Pons (tissue), 1 donor: ENCODE data around the gene ZNF662.

ENCODE experiments used
- DNase-seq: peaks from one replicate; pipeline ENCODE4 v3.0.0-alpha.2; 2016; ENCODE audit warnings: low spot score

ZNF662 gene

DNA sequence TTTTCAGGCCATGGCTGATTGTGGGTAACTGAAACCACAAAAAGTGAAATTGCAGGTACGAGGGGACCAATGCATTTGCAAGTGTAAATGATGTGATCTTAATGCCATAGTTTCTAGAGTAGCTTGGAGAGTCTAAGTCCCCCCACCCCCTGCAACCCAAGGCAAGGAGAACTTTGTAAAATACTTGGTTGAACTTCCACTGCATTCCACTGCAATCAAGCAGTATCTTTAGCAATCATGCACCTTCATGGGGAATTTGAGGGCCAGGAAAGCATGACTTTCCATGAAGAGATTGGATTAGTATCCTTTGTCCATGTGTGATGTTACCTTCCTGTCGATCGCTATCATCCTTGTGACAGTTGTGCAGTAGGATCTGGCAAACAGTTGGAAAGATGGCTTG lies 18.9 kb upstream of the ZNF662 start:
- DNase-seq, result no peak

DNA sequence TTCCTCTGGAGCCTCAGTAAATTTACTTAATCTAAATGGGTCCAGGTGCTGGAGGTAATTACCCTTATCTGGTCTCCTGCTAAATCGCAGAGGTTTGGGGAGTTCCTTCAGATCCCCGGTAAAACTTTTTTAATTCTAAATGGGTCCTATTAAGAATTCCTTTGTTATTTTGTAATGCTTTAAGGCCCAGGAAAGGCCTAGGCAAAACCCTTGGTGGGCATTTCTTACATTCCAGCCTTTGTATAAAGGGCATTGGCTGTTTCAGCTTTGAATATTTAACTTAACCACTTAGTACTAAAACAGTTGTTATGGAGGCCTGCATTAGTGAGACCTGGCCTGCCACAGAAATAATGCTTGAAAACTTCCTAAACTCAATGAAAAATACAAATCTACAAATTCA lies 14.9 kb upstream of the ZNF662 start:
- DNase-seq, result no peak

DNA sequence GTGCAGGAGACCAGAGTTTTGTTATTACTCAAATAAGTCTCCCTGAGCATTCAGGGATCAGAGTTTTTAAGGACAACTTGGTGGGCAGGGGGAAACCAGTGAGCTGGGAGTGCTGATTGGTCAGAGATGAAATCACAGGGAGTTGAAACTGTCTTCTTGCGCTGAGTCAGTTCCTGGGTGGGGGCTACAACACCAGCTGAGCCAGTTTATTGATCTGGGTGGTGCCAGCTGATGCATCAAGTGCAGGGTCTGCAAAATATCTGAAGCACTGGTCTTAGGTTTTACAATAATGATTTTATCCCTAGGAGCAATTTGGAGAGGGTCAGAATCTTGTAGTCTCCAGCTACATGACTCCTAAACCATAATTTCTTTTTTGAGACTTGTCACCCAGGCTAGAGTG lies 13.8 kb upstream of the ZNF662 start:
- no peak for DNase-seq

DNA sequence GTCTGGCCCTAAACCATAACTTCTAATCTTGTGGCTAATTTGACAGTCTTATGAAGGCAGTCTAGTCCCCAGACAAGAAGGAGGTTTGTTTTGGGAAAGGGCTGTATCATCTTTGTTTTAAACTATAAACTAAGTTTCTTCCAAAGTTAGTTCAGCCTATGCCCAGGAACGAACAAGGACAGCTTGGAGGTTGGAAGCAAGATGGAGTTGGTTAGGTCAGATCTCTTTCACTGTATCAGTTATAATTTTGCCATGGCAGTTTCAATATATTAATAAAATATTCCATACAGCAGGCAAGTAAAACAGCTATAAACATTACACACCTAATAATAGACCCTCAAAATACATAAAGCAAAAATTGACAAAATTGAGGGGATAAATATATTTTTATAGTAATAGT lies 13.1 kb upstream of the ZNF662 start:
- DNase-seq, result no peak

DNA sequence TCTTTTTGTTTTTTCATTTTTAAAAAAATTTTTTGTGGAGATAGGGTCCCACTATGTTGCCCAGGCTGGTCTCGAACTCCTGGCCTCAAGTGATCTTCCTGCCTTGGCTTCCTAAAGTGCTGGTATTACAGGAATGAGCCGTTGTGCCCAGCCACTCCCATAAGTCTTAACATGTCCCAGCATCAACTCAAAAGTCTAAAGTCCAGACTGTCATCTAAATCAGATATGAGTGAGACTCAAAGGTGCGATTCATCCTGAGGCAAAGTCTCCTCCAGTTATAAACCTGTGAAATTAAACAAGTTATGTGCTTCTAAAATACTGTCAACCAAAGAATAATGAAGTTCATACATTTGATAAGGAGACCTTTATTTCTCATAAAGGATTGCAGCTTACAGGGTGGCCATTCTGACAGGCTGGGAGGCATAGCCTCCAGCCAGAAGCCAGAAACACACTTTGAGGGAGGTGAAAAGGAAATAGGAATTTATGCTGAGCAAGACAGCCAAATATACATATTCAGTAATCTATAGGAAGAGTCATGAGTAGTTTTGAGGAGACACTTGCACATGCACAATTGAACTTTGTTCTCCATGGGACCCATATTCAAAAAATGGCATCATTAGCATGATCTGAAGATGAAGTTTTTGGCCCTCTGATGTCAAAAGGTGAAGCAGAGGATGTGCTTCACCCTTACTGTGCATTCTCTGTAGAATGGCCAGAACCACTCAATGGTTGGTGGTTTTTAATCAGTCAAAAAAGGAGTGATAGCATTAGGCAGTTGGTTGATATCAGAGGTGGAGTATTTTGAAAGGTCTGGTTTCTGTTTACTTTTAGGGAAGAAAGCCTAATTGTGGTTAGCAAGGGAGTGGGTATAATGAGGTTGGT lies 11.0 kb upstream of the ZNF662 start:
- no peak for DNase-seq

DNA sequence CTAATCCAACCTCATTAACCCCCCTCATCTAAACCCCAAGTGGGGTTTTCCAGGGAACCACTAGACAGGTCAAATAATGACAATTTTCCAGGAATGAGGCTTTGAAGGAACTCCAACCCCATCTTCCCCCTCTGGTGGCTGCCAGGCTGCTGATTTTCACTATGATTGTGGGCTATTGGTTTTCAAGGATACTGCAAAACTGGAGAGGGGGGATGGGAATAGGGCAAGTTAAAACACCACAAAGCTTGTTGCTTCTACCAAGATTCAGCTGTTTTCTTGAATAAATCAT lies 10.4 kb upstream of the ZNF662 start:
- no peak for DNase-seq

DNA sequence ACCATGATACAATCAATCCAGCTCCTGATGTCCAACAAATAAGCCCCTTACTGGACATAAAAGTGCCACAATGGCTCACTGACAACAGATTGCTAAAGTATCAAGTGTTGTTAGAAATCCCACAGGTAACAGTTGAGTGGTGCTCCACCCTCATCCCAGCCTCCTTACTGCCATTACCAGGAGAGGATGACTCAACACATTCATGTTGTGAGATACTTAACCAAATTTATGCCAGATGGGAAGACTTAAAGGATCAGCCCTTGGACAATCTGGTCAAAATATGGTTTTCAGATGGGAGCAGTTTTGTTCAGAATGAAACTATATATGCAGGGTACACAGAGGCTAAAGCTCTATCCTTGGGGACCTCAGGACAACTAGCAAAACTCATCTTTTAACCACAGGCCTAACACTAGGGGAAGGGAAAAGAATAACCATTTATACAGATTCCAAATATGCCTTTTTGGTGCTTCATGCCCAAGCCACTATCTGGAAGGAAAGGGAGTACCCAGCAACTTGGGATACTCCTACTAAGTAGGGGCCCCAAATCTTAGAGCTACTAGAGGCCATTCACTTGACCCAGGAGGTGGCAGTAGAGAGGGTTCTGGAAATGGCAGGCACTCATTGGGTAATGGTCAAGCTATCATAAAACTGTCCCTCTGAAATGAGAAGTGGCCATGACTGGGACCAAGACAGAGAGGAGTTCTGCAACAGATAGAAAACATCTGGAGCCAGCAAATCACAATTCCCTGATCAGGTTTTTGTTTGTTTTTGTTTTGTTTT lies 6.9 kb upstream of the ZNF662 start:
- no peak for DNase-seq

DNA sequence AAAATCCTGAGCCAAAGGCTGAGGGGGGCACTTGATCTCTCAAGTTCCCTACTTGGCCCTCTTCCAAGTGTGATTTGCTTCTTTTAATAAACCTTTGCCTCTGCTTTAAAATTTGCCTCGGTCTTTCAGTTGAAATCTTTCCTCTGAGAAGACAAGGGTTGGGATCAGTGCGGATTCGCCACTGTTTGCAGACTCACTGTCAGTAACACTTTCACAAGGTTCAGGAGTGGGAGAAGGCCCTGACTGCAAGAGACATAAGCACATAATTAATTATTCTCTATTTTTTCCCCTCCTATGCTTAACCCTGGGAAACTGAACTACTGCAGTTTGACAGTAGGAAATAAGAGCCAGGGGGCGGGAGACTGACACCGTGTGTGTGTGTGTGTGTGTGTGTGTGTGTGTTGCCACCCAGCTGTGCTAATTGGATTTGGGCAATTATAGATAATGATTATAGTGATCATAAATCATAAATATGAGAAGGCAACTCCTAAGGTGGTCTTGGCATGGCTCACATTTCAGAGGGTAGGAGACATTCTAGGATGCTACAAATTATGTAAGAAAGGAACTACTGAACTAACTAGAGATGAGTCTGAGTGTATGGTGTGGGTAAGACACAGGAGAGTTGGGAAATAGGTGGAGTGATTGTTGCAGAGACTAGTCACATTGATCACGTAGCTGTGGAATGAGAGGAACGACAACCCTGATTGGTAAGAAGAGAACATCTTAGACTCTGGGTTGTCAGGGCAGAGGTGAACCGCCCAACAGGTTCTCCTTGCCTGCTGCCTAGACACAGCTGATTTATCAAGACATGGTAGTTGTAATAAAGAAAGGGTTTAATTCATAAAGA lies 5.5 kb upstream of the ZNF662 start:
- DNase-seq, result no peak

DNA sequence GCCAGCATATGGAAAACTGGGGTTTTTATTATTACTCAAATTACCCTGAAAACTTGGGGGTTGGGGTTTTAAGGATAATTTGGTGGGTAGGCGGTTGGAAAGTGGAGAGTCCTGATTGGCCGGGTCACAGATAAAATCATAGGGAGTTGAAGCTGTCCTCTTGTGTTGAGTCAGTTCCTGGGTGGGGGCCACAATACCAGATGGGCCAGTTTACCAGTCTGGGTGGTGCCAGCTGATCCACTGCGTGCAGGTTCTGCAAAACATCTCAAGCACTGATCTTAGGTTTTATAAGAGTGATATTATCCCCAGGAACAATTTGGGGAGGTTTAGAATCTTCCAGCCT lies 4.9 kb upstream of the ZNF662 start:
- DNase-seq, result no peak

DNA sequence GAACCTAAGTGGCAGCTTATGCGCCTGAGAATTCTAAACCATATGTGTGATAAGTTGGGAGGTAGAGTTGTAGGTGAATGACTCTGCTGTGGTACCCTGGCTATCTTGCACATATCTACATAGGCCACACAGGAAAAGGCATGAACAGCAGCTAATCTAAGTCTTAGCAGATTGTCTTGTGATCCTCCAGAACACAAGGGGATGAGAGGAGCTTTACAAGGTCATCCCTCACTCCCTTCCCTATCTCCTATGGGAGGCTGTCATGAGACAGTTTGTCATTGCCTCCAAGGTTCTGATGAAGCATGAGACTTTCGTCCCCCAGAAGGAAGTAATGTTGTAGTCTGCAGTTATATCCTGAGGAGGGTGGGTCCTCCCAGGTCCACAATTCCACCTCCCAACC lies 3.7 kb upstream of the ZNF662 start:
- no peak for DNase-seq

DNA sequence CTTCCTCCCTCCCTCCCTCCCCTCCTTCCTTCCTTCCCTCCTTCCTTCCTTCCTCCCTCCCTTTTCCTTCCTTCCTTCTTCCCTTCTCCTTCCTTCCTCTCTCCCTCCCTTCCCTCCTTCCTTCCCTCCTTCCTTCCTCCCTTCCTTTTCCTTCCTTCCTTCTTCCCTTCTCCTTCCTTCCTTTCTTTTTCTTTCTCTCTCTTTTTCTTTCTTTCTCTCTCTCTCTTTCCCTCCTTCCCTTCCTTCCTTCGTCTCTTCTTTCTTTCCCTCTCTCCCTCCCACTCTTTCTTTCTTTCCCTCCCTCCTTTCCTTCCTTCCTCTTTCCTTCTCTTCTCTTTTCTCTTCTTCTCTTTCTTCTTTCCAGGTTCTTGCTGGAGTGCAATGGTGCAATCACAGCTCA lies 1.9 kb upstream of the ZNF662 start:
- no peak for DNase-seq

DNA sequence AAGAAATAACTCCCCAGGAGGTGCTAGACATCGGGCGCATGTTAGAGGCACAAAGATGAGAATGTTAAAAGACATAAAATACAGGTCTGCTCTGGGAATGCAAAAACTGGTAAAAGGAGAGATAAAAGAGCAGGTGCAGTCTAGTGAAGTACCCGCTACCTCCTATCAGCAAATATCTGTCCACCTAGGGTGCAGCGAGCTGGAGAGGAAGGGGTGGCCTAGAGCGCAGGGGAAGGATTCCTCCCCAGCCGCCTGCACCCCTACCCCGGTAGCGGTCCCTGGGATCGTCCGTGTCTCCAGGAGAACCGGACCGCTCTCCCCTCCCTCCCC lies 237 bp upstream of the ZNF662 start:
- no peak for DNase-seq

DNA sequence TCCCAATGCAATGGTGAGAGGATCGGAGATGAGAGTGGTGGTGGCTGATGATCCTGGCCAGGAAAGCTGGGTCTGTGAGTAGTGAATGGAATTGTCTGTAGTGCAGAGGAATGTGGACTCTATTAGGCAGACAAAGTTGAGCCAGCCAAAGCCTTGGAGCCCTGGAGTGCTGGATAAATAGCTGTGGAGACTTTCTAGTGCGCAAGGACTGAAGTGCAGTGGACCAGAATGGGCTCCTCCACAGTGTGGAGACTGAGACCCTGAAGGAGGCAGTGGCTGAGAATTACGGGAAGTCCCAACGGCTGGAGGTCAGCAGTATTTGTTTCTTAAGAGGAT lies 874 bp downstream of the ZNF662 start:
- peak; percentile 5 for DNase-seq

DNA sequence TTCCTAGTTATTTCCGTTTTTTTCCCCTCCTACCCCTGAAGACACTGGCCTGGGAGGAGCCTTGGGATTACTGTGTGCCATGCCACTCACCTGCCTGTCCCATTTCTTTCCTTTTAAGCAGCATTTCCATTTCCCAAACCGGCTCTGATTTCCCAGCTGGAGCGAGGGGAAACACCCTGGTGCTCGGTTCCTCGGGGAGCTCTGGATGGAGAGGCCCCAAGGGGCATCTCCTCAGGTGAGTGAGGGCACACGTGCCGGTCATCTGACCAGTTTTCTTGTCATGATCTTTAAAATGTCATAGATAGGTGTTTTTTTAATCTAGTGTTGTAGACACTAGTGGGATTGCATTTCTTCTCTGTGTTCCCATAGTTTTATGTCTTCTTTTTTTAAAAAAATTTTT lies 2.7 kb downstream of the ZNF662 start:
- DNase-seq, result no peak

DNA sequence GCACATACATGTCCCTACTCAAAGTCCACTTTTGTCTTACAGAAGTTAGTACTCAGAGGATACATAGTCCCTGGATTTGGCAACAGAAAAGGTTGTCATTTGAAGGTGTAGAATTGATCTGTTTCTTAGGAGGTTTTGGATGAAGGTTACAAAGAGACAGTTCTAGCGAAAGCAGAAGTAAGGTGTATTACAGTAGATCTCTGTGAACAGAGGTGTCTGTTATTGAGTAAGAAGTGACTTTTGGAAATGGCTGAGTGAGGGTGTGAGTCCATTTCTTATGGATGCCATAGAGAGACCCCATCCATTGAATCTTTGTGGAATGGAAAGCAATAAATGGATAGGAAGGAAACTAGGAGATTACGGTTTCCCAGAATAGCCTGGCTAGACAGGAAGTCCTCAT lies 5.6 kb downstream of the ZNF662 start:
- no peak for DNase-seq

DNA sequence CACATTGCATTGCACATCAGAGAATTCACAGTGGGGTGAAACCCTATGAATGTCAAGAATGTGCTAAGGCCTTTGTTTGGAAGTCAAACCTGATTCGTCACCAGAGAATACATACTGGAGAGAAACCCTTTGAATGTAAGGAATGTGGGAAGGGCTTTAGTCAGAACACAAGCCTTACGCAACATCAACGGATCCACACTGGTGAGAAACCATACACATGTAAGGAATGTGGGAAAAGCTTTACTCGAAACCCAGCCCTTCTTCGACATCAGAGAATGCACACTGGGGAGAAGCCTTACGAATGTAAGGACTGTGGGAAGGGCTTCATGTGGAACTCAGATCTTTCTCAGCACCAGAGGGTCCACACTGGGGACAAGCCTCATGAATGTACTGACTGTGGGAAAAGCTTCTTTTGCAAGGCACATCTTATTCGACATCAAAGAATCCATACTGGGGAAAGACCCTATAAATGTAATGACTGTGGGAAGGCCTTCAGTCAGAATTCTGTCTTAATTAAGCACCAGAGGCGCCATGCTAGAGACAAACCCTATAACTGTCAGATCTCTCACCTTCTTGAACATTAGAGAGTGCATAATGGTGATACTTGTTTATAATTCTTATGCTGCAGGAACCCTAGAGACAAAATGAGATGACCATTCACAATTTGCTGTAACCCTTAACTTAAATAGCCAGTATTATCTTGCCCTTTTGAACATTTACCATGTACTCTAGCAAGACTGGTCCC lies 9.0 kb downstream of the ZNF662 start:
- DNase-seq, result no peak

DNA sequence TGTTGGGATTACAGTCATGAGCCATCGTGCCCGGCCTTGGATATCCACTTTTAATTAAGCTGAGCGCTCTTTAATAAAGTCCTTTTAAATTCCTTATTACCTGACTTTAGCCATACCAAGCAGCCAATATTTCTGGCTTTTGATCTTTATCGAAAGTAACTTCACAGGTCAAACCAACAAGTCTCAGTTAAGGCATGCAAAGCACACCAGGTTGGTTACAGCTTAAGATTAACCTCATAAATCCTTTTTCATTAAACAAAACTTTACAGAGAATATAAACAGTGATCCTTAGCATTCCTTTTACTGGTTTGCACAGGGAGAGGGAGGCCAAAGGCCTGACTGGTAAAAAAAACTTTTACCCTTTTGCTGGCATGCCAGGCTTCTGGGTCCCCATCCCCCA lies 17.7 kb downstream of the ZNF662 start:
- no peak for DNase-seq

DNA sequence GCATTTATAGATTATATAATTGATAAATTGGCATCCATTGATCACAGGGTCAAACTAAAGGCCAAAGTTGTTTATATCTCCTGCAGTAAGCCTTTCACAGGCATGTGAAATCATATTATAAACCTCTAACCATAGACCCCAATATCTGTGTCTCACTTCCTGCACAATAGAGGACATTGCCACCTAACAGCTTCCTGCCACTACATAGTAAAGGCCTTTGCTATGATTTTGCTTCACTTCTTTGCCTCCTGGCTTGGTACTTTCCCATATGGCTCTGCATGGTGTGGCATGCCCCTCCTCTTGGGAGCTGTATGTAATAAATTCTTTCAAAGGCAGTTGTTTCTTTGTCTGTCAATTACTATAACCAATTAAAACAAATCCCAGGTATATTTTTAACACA lies 20.4 kb downstream of the ZNF662 start:
- DNase-seq, result no peak

DNA sequence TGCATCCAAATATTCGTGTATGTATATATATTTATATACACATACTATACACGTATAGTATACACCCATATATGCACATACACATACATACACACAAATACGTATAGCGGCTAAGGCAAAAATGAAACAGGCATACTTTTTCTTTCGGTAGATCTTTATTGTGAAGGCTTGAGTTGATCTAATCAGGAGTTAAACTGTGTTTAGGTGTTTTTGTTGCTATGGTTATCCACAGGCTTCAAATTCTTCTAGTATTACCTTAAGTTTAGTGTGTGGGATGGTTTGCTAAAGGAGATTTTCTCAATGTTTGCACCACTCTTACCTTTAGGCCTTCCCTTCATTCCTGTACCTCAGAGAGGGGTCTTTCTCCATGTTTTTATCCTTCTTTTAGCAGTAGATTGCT lies 28.2 kb downstream of the ZNF662 start:
- DNase-seq, result no peak

DNA sequence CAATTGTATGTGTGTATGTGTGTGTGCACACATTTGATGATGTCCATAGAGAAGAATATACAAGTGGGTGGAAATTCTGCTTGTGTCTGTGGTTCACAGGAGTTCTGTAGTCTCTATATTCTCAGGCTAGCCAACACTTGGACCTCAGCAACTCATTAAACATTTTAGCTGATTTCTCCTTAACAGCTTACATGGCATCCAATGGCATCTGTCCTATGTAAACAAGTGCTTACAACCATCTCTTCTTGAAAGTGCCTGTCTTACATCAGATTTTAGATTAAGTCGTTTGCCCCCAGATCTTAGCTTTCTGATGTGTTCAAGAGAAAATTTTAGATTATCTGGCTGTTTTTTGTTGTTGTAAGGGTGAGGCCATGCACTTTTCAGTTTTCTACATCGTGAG lies 29.0 kb downstream of the ZNF662 start:
- DNase-seq, result no peak

DNA sequence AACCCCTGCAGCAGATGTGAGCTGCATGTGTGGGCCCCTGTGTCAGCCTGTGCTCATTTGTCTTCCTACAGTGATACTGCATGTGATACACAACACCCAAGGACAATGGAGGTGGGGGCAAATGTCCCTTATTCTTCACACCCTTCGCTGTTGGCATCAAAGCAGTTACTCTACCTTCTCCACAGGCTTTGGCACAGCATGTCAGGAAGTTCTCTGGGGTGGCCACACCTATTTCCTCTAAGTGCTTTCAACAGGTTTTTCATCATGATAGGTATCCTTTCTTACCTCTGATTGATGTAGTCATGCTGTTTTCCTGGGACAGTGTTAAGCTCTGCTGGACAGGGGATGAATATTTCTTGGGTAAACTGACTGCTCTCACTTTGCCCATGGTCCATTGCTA lies 29.5 kb downstream of the ZNF662 start:
- no peak for DNase-seq

DNA sequence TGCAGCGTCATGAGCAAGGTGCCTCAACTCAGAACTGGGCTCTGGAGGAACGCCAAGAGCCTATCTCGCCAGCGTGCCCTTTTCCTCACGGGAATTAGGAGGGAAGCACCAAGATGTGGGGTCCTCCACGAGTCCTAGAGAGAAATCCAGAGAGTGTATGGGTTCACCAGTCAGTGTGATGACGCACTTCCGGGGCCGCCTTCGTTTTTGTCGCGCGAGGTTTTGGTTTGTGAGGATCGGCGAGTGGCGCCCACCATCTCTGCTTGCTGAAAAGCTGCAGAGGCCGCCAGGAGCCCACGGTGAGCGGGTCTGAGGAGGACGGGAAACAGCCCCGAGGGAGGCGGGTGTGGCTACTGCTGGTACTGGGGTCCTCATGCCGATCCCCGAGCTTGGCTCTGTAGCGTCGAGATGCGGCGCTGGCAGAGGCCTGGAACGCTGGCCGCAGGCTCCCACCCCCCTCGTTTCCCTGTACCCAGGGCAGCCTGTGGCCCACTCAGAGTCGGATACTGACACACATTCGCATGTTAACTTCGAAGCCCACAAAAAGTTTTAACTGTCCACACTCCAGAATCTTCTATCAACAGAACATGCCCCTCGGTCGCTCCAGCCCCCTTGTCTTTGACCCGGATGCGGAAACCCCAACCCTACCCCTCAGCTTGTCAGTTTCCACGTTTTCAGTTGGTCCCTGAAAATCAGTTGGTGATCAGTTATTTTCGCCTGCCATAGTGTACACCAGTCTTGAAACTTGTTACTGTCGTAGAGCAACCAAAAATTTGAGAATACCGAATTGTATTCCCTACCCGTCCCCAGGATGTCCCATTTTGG lies 30.4 kb downstream of the ZNF662 start:
- DNase-seq, result no peak
